HG02884 (cell line): ENCODE results near the gene MSH6.
"Not testable (repeated sequence)": the region's sequence is repeated elsewhere in the genome, so short reads cannot be mapped to it uniquely, and the experiment has no call there.

Source experiments
- ATAC-seq: cut with Tn5 transposase; IDR thresholded peaks from one replicate; pipeline ENCODE4 v1.9.1; 2021; ENCODE audit warnings: mild to moderate bottlenecking, moderate library complexity; ENCODE audit not compliant: unreplicated experiment

Gene MSH6

DNA sequence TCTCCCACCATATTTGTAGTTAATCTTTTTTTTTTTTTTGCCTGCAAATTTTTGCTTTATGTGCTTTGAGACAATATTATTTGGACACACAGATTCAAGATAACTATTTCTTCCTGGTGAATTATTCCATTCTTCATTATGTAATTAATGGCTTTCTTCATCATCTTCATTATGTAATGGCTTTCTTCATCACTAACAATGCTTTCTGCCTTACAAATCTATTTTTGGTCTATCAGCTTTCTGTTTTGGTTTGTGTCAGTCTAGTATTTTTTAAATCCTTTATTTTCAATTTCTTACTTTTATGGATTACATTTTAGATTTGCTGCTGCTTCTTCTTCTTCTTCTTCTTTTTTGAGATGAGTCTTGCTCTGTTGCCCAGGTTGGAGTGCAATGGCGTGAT is 60.5 kb downstream of the MSH6 start:
- ATAC-seq = no peak

DNA sequence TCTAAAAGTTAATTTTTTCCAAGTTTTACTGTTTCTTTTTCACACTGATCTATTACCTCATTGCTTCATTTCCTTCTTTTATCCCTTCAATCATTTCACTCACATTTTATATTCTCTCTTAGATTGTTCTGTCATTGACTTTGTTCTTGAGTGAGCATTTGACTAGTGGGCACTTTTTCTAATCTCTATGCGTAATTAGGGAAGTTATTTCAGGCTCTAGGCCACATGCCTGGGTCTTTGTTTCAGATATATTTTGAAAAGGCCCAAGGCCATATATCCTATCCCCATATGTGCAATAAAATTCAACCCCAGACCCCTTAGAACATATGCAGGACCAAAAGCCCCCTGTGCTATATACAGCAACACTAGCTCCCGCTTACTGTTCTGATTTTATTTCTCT is 61.2 kb downstream of the MSH6 start:
- no peak for ATAC-seq

DNA sequence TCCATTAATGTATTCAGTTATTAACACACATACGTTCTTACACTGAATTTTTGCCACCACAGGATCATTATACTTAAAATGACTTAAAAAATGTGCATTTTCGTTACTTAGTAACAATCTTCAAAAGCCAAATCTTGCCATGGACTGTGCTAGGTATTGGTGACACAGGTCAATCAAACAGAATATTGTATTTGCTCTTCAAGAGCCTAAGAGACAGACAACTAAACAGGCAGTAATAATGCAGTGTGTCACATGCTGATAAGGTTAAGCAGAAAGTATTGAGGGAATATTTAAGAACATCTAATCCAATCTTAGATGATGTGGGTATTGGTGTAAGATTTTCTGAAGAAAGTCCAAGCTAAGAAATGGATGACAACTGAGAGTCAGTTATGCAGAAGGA is 66.4 kb downstream of the MSH6 start:
- no peak for ATAC-seq

DNA sequence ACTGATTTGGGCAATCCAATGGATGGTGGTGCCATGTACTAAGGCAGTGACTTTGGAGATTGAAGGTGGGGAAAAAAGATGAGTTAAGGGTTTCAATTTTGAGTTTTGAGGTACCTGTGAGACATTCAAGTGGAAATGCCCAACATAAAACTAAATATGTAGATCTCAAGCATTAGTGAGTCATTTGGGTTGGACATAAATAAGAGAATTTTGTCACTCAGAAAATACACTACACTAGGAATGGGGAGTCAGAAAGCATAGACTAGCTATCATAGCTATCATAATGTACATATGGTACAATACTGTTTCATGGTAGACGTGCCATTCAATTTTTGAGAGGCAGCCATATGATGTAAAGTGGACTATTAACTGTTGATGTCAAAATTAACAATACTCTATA is 67.3 kb downstream of the MSH6 start:
- no peak for ATAC-seq

DNA sequence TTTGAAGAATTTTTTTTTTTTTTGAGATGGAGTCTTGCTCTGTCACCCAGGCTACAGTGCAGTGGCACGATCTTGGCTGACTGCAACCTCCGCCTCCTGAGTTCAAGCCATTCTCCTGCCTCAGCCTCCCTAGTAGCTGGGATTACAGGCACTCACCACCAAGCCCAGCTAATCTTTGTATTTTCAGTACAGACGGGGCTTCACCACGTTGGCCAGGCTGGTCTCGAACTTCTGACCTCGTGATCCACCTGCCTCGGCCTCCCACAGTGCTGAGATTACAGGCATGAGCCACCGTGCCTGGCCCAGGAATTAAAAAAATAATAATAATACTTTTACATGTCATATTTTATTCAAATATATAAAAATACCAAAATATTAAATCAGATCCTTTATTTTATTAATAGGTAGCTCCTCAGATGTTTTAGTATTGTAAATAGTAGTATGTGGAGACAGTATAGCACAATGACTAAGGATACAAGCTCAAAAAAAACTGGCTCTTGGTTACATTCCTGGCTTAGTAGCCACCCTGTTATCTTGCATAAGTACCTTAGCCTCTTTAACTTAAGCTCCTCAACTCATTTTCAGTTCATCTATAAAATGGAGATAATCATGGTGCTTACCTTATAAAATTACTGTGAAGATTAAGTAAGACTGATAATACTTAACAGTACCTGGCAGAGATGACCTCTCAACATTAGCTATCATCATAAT is 70.3 kb downstream of the MSH6 start:
- not testable (repeated sequence) for ATAC-seq
